ENCODE results near the gene SRGAP2C.
"Not testable (repeated sequence)": the region's sequence is repeated elsewhere in the genome, so short reads cannot be mapped to it uniquely, and the experiment has no call there.

Gene SRGAP2C

GRCh38 chr1:121230636-121231035 lies 45.9 kb downstream of the SRGAP2C start:
- not testable (repeated sequence) for DNase-seq

GRCh38 chr1:121232445-121233125 lies 47.8 kb downstream of the SRGAP2C start:
- not testable (repeated sequence) for DNase-seq

- not testable (repeated sequence) for DNase-seq
Measured at GRCh38 chr1:121234090-121234759, 49.5 kb downstream of the SRGAP2C start.

- DNase-seq: not testable (repeated sequence)
Measured at GRCh38 chr1:121238384-121238783, 53.6 kb downstream of the SRGAP2C start.

GRCh38 chr1:121243913-121244312 lies 59.1 kb downstream of the SRGAP2C start:
- DNase-seq: not testable (repeated sequence)

GRCh38 chr1:121246399-121246798 lies 61.6 kb downstream of the SRGAP2C start:
- DNase-seq: not testable (repeated sequence)

- DNase-seq: not testable (repeated sequence)
Measured at GRCh38 chr1:121252656-121253055, 67.9 kb downstream of the SRGAP2C start.

- DNase-seq: not testable (repeated sequence)
Measured at GRCh38 chr1:121254618-121255017, 69.8 kb downstream of the SRGAP2C start.

- not testable (repeated sequence) for DNase-seq
Measured at GRCh38 chr1:121257632-121258031, 72.9 kb downstream of the SRGAP2C start.

GRCh38 chr1:121258134-121258533 lies 73.4 kb downstream of the SRGAP2C start:
- DNase-seq: not testable (repeated sequence)

- not testable (repeated sequence) for DNase-seq
Measured at GRCh38 chr1:121260205-121260604, 75.4 kb downstream of the SRGAP2C start.

GRCh38 chr1:121262163-121262562 lies 77.4 kb downstream of the SRGAP2C start:
- not testable (repeated sequence) for DNase-seq

GRCh38 chr1:121263789-121264244 lies 79.0 kb downstream of the SRGAP2C start:
- not testable (repeated sequence) for DNase-seq

- not testable (repeated sequence) for DNase-seq
Measured at GRCh38 chr1:121267072-121267471, 82.3 kb downstream of the SRGAP2C start.

GRCh38 chr1:121269309-121269708 lies 84.5 kb downstream of the SRGAP2C start:
- DNase-seq: not testable (repeated sequence)

- DNase-seq: not testable (repeated sequence)
Measured at GRCh38 chr1:121269973-121270372, 85.2 kb downstream of the SRGAP2C start.

- not testable (repeated sequence) for DNase-seq
Measured at GRCh38 chr1:121271143-121271715, 86.5 kb downstream of the SRGAP2C start.

GRCh38 chr1:121275435-121275834 lies 90.7 kb downstream of the SRGAP2C start:
- not testable (repeated sequence) for DNase-seq

- not testable (repeated sequence) for DNase-seq
Measured at GRCh38 chr1:121278202-121278601, 93.4 kb downstream of the SRGAP2C start.

- DNase-seq: not testable (repeated sequence)
Measured at GRCh38 chr1:121278777-121279547, 94.2 kb downstream of the SRGAP2C start.

- not testable (repeated sequence) for DNase-seq
Measured at GRCh38 chr1:121279548-121279898, 94.7 kb downstream of the SRGAP2C start.

GRCh38 chr1:121280699-121281317 lies 96.0 kb downstream of the SRGAP2C start:
- not testable (repeated sequence) for DNase-seq
